Ovary (tissue), 3 donors: ENCODE measurements around the gene COX4I1.

Experiments used
- EP300 ChIP-seq: sonication (generic); formaldehyde crosslinking; IDR thresholded peaks from one replicate; pipeline ENCODE4 v1.6.1; 2017; ENCODE audit warnings: antibody characterized with exemption
- POLR2A ChIP-seq: fragments of 450-650 bp; IDR thresholded peaks from one replicate; pipeline ENCODE4 v1.6.1; 2017; ENCODE audit warnings: antibody characterized with exemption, mild to moderate bottlenecking, moderate library complexity
- TF ChIP-seq, protein P1 (sequence below), 3 donors: fragments of 450-650 bp in 2 of 3; fragments of 200-600 bp in 1 of 3; IDR thresholded peaks; one replicate each; pipeline versions ENCODE4 v1.5.1 to v1.8.0; 2016 to 2022; ENCODE audit warnings: antibody characterized with exemption in 3 of 3, mild to moderate bottlenecking in 1 of 3
- donor health status: DM: no; HTN: no; CAD: no.

DNA sequence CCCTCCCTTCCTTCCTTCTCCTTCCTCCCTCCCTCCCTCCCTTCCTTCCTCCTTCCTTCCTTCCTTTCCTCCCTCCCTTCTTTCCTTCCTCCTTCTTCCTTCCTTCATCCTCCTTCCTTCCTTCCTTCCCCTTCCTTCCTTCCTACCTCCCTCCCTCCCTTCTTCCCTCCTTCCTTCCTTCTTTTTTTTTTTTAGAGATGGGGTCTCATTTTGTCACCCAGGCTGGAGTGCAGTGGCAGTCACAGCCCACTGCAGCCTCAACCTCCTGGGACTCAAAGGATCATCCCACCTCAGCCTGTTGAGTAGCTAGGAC, 44.6 kb downstream of the COX4I1 start:
- TF ChIP-seq, protein P1, sequence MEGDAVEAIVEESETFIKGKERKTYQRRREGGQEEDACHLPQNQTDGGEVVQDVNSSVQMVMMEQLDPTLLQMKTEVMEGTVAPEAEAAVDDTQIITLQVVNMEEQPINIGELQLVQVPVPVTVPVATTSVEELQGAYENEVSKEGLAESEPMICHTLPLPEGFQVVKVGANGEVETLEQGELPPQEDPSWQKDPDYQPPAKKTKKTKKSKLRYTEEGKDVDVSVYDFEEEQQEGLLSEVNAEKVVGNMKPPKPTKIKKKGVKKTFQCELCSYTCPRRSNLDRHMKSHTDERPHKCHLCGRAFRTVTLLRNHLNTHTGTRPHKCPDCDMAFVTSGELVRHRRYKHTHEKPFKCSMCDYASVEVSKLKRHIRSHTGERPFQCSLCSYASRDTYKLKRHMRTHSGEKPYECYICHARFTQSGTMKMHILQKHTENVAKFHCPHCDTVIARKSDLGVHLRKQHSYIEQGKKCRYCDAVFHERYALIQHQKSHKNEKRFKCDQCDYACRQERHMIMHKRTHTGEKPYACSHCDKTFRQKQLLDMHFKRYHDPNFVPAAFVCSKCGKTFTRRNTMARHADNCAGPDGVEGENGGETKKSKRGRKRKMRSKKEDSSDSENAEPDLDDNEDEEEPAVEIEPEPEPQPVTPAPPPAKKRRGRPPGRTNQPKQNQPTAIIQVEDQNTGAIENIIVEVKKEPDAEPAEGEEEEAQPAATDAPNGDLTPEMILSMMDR (IDR thresholded peaks at IDR 0.05) = no peak
- no peak for TF ChIP-seq POLR2A
- TF ChIP-seq EP300 = no peak
